ENCODE measurements around the gene PPHLN1.

DNA sequence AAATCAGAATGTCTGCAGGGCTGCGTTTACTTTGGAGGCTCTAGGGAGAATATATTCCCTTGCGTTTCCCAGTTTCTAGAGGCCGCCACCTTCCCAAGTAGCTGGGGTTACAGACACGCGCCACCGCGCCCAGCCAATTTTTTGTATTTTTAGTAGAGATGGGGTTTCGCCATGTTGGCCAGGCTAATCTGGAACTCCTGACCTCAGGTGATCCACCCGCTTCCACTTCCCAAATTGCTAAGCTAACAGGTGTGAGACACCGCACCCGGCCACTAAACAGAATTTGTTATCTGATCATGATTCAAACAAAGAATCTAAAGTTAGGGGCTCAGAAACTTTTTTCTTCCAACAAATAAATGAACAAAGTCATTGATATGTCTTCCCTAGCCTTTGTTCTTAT is 114.6 kb downstream of the PPHLN1 start:
- TF ChIP-seq POLR2A (IDR thresholded peaks at IDR 0.05): no peak
- TF ChIP-seq, protein P1, sequence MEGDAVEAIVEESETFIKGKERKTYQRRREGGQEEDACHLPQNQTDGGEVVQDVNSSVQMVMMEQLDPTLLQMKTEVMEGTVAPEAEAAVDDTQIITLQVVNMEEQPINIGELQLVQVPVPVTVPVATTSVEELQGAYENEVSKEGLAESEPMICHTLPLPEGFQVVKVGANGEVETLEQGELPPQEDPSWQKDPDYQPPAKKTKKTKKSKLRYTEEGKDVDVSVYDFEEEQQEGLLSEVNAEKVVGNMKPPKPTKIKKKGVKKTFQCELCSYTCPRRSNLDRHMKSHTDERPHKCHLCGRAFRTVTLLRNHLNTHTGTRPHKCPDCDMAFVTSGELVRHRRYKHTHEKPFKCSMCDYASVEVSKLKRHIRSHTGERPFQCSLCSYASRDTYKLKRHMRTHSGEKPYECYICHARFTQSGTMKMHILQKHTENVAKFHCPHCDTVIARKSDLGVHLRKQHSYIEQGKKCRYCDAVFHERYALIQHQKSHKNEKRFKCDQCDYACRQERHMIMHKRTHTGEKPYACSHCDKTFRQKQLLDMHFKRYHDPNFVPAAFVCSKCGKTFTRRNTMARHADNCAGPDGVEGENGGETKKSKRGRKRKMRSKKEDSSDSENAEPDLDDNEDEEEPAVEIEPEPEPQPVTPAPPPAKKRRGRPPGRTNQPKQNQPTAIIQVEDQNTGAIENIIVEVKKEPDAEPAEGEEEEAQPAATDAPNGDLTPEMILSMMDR (IDR thresholded peaks at IDR 0.05): no peak
